ENCODE measurements around the gene UNC5A.
"Not testable (repeated sequence)": the region's sequence is repeated elsewhere in the genome, so short reads cannot be mapped to it uniquely, and the experiment has no call there.

The UNC5A gene

GRCh38 chr5:176866707-176867310, 56.5 kb downstream of the UNC5A start:
- no peak for DNase-seq

- DNase-seq, result no peak
Measured at GRCh38 chr5:176868126-176868525, 57.8 kb downstream of the UNC5A start.

- no peak for DNase-seq
Measured at GRCh38 chr5:176868731-176869130, 58.4 kb downstream of the UNC5A start.

GRCh38 chr5:176869501-176870109, 59.2 kb downstream of the UNC5A start:
- DNase-seq, result no peak

- DNase-seq, result no peak
Measured at GRCh38 chr5:176870110-176870591, 59.8 kb downstream of the UNC5A start.

GRCh38 chr5:176870644-176871043, 60.3 kb downstream of the UNC5A start:
- not testable (repeated sequence) for DNase-seq

- not testable (repeated sequence) for DNase-seq
Measured at GRCh38 chr5:176872586-176872985, 62.2 kb downstream of the UNC5A start.

GRCh38 chr5:176873011-176873410, 62.7 kb downstream of the UNC5A start:
- DNase-seq, result not testable (repeated sequence)

- DNase-seq, result no peak
Measured at GRCh38 chr5:176873541-176874172, 63.3 kb downstream of the UNC5A start.

- DNase-seq, result no peak
Measured at GRCh38 chr5:176874198-176874780, 63.9 kb downstream of the UNC5A start.

- no peak for DNase-seq
Measured at GRCh38 chr5:176875014-176875550, 64.7 kb downstream of the UNC5A start.

GRCh38 chr5:176875783-176876505, 65.6 kb downstream of the UNC5A start:
- DNase-seq, result no peak

- no peak for DNase-seq
Measured at GRCh38 chr5:176876506-176877431, 66.4 kb downstream of the UNC5A start.

GRCh38 chr5:176877793-176878331, 67.5 kb downstream of the UNC5A start:
- DNase-seq, result no peak

- DNase-seq, result no peak
Measured at GRCh38 chr5:176878463-176878862, 68.1 kb downstream of the UNC5A start.

GRCh38 chr5:176878906-176879662, 68.7 kb downstream of the UNC5A start:
- DNase-seq, result no peak

- DNase-seq, result no peak
Measured at GRCh38 chr5:176879663-176880361, 69.5 kb downstream of the UNC5A start.

GRCh38 chr5:176880366-176881020, 70.1 kb downstream of the UNC5A start:
- no peak for DNase-seq

GRCh38 chr5:176881021-176881749, 70.8 kb downstream of the UNC5A start:
- no peak for DNase-seq
